Left renal pelvis (tissue), 4 donors: Measurements from ENCODE around the gene PDS5B. TPM values are rescaled to one million over a fixed set of nuclear protein-coding genes. Genes with fewer than 3 reads are reported as not detected.

ENCODE experiments used
- DNase-seq, 4 donors: peaks; one replicate each; pipeline ENCODE4 v3.0.0-alpha.2; 2013; ENCODE audit warnings: low read depth in 4 of 4, low spot score in 3 of 4
- polyA plus RNA-seq, 4 donors: library from polyadenylated mRNA; unstranded; fragments of 120-200 nt; gene quantifications; one replicate each; pipeline ENCODE4 v1.2.1, GENCODE V29; 2013; ENCODE audit not compliant: insufficient read length in 4 of 4

PDS5B gene
- polyA plus RNA-seq, 4 donors: 58.9 to 81.8 (median 72.6) TPM

GRCh38 chr13:32639502-32640105, 53.4 kb downstream of the PDS5B start:
- DNase-seq: peak; percentile 16 to 32 (median 21)

GRCh38 chr13:32642316-32642715, 56.1 kb downstream of the PDS5B start:
- DNase-seq: no peak

DNA sequence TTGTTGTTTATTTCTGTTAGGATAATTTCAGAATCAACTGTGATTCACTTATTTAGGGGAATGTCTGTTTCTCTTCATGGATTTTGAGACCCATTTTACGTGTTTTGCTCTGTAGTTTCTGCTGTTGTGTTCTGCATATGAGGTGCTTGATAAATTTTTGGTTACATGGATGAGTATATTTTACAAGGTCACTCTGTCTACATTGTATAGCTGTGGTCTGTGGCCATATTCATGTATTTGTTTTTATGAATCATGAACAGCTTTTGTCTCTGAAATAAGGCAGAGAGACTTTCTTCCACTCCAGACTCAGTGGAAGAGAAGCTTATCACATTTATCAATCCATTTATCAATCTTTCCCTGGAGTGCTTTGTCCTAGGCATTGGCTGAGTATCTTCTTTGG, 56.6 kb downstream of the PDS5B start:
- no peak for DNase-seq

DNA sequence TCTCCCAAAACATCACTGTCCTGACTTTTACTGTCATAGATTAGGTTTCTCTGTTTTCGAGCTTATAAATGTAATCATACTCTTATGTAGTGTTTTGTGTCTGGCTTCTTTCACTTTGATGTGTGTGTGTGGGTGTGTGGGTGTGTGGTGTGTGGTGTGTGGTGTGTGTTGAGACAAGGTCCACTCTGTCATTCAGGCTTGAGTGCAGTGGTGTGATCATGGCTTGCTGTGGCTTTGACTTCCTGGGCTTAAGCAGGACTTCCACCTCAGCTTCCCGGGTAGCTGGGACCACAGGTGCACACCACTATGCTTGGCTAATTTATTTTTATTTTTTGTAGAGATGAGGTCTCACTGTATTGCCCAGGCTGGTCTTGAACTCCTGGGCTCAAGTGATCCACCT, 59.6 kb downstream of the PDS5B start:
- DNase-seq: no peak

GRCh38 chr13:32647926-32648325, 61.7 kb downstream of the PDS5B start:
- no peak for DNase-seq

DNA sequence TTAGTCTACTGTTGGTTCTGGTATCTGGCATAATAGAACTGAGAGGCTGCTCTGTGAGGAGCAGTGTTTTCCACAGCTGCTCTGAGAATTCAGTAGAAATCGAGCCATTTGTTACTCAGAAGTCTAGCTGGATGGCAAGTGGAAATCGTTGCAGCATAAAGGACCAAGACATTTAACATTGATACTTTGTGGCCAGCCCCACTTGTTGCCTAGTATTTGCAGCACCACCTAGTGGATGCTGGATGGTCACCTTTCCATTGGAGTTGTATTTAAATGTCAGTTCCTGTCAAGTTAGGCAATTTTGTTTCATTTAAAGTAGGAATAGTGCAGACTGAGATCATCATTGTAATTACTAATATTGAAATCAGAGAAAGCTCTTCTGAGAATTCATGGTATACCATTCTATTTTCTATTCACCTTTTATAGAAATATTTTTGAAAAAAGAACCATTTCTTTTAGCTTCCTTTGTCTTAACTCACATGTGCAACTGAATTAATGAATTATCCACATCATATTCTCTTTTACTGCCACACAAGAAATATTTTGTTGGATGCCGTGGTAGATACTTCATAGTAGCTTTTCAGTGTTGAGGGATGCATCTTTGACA, 64.6 kb downstream of the PDS5B start:
- DNase-seq: peak in 3 of 4 donors; percentile 16 to 25 (median 20)

DNA sequence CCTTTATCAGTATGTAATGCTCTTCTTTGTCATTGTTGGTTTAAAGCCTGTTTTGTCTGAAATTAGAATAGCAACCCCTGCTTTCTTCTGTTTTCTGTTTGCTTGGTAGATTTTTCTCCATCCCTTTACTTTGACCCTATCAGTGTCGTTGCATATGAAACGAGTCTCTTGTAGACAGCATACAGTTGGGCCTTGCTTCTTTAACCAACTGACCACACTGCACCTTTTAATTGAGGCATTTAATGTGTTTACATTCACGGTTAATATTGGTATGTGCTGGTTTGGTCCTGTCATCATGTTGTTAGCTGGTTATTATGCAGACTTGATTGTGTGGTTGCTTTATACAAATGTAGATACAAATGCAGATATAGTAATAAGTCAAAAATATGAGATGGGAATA, 71.1 kb downstream of the PDS5B start:
- no peak for DNase-seq

DNA sequence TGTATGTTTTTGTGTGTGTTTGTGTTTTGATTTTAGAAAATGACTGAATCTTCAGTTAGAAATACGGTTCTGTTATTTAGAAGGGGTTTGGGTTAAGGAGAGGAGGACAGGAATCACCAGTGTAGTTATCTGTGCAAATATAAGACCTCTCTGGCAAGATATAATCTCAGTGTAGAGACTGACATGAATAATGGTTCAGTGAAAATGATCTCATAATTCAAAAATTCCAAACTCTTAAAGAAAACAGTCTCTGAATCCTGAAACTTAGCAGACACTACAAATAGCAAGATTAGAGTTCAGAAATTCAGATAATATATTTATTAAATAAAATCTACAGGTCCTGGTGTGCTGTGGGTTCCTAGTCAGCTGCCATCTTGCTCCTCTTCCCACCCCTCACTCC, 73.5 kb downstream of the PDS5B start:
- DNase-seq: no peak

DNA sequence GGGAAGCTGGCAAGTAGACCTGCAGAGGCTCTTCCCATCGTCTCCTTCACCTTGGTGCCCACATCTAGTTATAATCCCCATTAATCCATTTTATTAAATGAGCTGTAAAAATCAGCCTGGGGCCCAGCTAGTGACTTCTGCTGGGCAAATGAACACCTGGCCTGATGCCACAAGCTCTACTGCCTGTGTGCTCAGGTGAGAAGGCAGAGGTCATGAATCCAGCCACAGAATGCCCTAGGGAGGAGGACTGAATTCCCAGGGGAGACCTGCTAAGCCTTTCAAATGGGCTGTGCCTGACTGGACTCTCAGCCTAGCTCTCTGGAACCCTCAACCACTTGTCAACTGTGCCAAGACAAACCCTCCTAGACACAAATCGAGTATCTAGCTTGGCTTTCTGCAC, 74.0 kb downstream of the PDS5B start:
- DNase-seq: no peak

GRCh38 chr13:32661685-32662084, 75.4 kb downstream of the PDS5B start:
- no peak for DNase-seq

DNA sequence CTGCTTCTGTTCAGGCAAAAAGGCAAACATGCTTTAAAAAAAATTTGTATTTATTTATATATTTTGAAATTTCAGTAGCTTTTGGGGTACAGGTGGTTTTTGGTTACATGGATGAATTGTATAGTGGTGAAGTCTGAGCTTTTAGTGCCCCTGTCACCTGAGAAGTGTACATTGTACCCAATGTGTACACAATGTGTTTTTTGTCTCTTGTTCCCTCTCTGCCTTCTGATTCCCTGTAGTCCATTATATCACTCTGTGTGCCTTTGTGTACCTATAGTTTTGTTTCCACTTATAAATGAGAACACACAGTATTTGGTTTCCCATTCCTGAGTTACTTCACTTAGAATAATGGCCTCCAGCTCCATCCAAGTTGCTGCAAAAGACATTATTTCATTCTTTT, 77.4 kb downstream of the PDS5B start:
- no peak for DNase-seq

GRCh38 chr13:32666990-32667571, 80.8 kb downstream of the PDS5B start:
- DNase-seq: no peak

- peak in 2 of 4 donors; percentile 12 for DNase-seq
Observed at GRCh38 chr13:32669030-32669646, 82.9 kb downstream of the PDS5B start.

DNA sequence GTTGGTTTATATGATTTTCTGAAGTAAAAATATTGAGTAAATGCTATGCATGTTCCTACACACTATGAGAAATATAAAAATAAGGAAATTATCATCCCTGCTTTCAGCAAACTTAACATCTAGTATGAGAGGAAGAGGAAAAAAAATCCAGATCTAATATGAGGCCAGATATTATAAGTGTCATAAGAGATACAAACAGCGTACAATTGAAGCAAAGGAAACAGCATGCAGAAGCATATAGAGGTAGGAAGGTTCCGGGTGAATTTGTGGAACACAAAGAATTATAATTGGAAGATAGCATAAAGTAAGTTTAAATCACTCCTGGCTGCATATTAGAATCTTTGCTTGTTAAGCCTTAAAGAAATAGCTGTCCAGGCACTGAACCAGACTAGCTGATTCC, 88.3 kb downstream of the PDS5B start:
- no peak for DNase-seq

DNA sequence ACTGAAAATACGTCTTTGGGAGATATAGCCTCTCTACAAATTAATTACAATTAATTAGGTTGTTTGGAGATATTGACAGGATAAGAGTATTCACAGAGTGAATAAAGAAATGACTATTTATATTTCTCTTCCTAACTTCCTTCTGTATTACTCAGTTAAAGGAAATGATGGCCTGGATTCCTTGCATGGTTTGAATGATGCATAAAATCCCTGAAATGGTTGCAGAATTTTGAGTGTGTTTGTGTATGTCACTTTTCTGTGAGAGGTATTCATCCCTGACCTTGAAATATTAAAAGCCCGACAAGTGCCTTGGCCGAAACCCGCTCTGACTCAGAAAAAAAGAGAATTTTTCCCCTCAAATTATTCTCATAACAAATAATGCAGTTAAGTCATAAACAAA, 90.0 kb downstream of the PDS5B start:
- DNase-seq: no peak

DNA sequence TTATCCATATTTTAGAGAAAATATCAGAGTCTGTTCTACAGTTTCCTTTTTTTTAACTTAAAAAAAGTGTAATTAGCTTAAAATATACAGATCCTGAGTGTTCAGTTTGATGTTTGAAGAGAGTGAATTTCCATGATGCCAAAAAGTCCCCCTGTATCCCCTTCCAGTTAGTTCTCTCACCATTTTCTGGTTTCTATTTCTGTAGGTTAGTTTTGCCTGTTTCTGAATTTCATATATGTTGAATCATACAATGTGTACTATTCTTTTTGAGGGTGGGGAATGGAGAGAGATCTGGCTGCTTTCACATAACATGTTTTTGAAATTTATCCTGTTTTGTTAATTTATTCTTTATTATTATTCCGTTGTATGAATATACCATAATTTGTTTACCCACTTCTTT, 95.9 kb downstream of the PDS5B start:
- no peak for DNase-seq

GRCh38 chr13:32682740-32683139, 96.5 kb downstream of the PDS5B start:
- no peak for DNase-seq

GRCh38 chr13:32687275-32687674, 101.0 kb downstream of the PDS5B start:
- DNase-seq: no peak

- no peak for DNase-seq
Observed at GRCh38 chr13:32695602-32696250, 109.5 kb downstream of the PDS5B start.

- DNase-seq: no peak
Observed at GRCh38 chr13:32707471-32707870, 121.2 kb downstream of the PDS5B start.

DNA sequence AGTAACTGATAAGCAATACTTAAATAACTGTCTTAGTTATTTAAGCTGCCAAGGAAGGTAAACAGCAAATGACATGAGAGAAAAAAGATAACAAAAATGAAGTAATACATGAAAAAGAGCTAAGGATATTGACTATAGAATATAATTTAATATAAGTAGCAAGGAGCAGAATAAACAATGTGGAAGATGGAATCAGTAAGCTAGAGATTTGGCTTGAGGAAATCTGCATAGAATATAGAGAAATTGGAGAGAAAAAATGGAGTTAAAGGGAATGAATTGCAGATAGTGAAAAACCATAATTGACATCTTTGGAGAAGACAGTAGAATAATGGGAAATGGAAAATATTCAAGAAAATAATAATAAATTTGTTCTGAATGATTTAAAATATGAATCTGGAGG, 127.1 kb downstream of the PDS5B start:
- DNase-seq: no peak
